ENCODE data around the gene ASTN2.

ASTN2 gene

DNA sequence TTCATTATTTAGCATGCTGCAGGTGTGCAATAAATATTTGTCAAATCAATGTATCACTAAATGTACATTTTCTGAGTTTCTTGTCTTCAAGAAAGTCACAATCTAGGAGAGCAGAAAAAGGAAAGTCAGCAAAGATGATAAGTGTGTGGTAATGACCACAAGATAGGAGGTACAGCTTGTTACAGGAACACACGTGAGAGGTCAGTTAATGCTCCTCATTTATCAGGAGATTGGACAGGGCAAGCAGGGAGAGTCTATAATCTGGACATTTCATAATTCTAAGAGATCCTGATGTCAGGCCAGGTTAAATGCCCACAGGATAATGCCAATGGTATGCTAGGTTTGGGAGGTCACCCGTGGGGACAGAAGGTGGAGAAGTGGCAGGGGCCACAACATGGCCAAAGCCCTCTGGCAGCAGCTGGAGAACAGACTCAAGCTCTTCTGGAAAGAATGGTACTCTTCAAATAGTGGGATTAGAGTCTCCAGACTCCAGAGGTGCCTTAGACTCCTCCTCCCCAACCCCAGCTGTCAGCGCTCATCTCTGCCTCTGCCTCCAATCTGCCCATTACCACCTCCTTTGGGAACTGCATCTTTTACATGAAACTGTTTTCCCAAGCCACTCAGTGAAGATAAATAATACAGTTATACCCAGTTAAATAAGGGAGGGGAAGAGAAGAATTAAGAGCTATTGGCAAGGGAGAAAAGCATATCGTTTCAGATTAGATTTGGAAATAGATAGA lies 114.3 kb downstream of the ASTN2 start:
- no peak for DNase-seq

DNA sequence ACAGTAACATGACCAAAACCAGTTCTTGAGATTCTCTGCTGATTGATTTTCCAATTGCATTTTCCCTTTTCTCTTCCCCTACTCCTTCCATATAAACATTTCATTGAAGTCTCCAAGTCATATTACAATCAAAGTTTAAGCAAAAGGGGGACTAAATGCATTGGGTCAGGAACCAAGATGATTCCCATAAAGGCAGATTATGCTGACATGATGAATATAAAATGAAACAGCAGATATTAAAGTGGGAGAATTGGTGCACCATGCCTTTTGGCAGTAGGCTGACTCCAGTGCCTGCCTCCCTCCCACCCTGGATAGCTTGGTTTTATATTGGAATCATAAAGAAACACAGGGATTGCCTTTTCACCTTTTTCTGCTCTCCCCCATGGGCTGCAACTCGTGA lies 118.4 kb downstream of the ASTN2 start:
- no peak for DNase-seq

DNA sequence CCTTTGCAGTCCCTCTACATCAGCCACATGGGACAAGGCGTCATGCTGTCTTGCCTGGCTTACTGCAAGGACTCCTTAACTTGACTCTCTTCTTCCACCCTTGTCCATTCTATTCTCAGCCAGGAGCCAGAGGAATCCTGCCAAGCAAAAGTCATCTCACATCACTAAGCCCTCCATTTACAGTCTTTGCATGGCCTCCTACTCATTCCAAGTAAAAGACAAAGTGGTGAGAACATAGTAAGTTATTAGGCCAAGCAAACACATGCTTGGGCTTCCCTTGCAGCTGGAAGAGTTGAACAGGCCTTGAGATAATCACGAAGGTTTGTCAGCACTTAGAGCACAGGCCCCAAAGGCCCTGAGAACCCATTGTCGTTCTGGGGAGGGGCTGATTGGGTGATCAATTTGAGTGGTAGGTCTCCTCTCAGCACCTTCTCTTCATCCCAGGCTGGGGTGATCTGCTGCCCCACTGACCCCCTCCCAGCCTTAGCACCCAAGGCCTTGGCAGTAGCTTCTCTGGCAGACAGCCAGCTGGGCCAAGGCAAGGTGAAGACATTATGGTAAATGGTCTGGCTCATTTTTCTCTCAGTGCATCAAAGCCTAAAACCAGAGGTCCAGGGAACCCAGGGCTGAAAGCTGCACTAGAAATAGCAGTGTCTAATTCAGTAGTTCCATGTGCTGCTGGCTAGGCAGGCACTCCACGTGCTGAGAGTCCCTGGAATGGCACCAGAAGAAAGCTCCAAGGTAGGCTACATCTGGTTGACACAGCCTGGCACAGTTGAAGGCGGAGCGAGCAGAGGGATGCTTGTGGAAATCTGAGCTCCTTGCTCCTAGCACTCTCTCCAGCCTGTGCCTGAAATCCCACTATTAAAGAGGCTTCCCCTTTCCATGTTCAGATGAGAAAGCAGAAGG lies 121.4 kb downstream of the ASTN2 start:
- no peak for DNase-seq

DNA sequence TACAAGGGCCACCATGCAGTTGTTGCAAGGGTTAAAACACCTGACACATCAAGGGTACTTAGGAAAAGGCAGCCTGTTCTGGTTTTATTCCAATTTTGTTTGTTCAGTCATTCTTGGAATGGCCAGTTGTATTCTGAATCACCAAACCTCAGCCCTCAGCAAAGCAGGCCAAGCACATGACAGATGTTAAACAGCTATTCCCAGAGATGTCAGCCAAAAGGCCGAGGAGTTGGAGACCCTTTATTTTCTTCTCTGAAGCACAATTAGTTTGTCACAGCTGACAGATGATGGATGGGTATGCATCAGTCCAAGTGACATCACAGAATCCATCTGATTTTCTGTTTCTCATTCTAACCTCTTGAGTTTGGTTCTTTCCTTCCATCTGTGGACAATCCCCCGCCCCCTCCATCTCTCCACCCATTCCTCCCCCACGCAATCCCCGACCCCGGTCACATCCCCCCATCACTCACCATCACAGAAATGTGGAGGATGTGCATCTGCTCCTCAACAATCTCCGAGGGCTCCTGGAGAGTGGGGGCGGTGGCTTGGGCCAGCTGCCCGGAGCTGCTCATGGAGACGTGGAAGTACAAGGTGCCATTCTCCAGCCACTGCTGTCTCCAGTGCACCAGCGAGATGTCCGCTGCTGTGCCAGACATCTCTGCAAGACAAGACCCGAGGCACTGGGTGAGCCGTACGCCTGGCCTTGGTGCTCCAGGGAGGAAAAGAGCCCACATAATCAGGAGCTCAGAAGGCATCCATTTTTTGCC lies 123.8 kb downstream of the ASTN2 start:
- no peak for DNase-seq

DNA sequence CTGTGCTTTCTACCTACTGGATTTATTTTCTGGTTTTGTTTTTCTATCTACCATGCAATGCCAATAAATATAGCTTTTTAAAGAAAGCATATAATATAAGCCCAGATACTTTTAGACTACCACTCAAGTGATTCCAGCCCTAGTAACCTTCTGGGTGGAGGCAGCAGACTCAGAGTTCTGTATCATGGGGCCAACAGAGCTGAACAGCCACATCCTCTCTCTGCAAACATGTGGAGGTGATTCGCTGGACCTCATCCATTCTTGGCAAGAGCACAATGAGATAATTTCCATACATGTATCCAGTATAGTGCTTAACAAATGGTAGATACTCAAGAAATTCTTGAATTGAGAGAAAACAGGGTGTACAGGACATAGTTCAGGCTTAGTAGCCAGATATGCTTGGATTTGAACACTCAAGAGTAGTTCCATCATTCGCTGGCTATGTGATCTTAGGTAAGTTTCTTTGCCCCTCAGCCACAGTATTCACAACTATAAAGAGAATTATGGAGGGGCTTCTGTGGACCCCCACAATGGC lies 124.5 kb downstream of the ASTN2 start:
- DNase-seq = no peak

DNA sequence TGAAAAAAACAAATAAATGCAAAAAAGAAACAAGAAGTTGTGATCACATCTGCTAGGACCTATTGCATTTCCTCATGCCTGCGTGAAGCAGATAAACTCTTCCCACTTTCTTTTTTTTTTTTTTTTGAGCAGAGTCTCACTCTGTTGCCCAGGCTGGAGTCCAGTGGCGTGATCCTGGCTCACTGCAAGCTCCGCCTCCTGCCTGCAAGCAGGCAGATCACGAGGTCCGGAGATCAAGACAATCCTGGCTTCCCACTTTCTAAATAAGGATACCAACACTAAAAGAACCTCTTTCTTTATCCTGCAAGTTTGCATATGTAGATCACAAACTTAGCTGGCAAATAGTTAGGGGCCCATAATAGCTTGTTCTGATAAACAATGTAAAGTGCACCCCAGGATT lies 128.6 kb downstream of the ASTN2 start:
- DNase-seq = no peak

DNA sequence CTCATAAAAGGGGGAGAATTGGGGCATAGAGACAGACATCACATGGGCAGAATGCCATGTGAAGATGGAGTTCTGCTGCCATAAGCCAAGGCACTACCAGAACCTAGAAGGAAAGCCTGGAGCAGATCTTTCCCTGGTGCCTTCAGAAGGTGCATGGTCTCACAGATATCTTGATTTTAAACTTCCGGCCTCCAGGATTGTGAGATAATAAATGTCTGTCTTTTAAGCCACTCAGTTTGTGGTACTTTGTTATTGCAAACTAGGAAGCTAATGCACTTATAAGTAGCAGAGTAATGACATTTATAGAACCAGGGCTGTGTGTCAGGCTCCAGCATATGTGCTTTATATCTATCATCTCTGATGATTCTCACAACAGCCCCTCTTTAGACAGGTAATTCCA lies 130.4 kb downstream of the ASTN2 start:
- no peak for DNase-seq

DNA sequence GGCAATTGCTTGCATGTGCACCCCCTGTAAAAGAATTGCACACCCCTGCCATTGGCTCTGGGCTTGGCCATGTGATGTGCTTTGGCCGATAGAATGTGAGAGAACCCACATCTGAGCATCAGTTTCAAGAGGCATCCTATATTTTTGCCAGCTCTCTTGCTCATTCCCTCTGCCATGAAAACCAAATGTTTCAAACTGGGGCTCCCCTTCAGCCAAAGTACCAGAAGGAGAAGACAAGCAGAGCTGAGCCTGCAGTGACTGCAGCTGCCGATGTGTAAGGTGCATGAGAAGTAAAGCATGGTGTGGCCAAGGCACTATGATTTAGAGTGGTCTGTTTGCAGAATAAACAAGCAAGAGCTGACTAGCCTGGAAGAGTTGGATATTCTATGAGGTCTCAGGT lies 132.3 kb downstream of the ASTN2 start:
- no peak for DNase-seq

DNA sequence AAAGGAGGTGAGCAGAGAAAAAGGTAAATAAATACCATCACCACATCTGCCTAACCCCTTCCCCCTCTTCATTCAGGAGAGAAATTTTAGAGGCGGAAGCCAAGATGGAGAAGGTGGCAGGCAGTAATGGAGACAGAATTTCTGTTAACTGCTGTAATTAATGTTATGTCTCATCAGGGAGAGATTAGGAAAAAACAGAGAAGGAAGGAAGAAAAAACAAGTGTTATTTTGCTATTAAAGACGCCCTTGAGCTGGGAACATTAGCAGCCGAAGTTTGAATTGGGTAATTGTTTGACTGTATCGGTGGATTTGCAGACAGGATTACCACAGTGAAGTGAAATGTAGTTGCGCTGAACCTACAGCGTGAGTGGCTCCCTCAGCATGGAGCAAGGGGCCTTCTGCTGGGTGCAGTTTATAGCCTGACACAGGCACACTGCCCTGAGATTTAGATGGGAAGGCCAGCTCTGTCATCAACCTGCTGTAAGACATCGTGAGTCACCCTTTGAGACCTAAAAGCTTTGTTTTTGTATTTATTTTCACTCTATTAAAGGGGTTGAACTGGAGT lies 136.3 kb downstream of the ASTN2 start:
- DNase-seq = no peak

DNA sequence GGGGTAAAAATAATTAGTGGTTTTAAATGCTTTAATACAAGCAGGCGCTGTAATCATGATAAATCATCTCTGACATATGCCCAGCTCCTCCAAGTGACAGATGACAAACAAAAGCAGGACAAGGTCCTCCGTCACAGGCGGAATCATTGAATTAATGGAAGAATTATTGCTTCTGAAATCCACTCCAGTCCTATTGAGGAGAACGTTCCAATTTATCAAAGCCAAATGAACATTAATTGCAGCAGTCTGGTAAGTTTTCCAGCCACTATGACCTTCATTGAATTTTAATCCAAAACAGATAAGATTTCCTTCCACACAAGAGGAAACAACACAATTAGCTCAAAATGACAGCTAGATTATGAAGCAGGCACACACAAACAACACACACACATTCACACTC lies 136.8 kb downstream of the ASTN2 start:
- DNase-seq = no peak

DNA sequence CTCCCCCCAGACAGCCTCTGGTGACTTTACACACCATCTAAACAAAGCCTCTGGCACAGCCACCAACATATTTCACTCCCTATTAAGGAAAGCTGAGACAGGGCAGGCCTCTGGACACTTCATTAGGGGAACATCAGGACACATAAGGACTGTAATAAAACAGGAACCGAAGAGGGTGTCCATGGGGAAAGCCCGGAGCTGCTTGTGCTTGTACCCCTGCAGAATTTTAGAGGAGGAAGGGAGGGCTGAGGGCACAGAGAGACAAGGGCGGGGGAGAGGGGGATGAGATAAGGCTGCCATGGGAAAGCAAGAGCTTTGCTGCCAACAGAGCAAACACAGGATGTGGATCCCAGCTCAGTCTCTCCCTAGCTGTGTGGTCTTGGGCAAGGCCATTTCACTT lies 138.4 kb downstream of the ASTN2 start:
- no peak for DNase-seq

DNA sequence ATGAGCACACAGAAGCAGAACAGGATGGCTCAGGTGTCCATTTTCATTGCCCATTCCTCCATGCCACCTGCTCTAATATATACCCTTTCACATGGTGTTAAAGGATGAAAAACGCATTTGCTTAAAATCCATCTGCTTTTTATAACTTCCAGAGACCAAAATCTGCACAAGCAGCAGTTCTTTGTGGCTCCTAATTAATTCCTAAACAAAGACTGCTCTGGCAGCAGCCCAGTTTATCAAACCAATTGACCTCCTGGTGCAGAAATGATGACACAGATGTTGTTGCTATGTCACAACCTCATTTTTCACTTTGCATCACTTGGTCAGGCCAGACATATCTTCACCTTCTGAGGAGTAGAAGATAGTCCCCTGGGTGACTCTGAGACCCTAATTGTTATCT lies 141.2 kb downstream of the ASTN2 start:
- DNase-seq = no peak

DNA sequence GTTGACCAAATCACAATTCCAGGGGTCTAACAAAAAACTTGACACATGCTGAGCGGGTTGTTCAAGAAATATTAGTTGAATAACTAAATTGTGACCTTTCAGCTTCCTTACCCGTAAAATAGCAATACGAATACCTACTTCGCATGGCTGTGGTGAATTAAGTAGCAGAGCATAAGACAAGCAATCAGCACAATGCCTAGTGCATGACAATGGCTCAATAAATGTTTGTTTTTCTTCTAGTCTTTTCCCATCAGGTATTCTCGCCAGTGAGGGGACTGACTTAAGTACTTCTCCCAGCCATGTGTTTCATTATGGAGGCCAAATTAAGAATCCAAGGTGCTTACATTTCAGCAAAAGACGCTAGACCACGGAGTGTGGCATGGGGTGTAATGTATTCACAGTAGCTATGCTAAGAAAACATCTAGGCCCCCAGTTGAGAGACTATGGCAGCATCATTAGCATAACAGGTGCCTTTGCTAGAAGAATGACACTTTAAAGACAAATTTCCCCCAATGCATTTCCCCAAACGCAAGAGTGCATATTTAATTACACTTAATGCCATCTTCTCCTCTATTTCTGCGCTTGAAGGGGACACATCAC lies 145.9 kb downstream of the ASTN2 start:
- no peak for DNase-seq

DNA sequence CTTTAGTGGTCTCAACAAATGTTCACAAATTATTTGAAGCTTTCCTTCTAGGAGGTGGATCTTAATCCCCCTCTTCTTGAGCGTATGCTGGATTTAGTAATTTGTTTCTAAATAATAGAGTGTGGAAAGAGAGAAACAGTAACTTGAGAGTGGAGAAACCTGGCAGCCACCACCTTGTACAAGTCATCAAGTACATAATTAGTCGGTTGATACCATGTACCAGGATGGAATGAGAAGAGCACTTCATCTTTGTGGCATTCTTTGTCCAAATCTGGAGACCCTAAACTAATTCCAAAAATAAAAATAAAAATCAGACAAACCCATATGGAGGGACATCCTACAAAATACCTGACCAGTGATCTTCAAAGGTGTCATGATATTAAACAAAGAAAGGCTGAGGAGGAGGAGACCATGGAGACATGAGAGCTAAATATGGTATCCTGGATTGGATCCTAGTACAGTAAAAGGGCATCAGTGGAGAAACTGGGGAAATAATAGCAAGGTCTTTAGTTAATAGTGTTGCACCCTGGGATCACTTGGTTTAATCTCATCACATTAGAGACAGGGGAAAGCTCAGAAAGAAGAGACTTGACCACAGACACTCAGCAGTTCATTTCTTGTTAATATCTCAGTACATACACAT lies 147.9 kb downstream of the ASTN2 start:
- no peak for DNase-seq

DNA sequence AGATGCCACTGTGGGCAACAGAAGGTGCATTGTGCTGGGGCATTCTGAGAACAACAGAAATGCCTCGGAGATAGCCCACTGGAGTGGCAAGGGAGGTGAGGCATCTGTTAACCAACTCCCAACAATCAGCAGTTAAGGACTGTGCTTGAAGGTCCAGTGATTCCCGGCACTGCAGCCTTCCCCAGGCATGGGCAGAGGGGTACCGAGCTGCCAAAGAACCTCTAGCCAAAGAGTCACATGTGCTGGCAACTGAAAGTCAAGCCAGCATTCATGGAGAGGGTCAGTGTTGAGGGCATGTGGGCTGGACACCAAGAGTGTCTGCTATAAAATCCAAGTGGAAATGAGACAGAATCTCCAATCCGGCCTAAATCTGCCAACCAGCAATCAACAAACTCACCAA lies 149.6 kb downstream of the ASTN2 start:
- no peak for DNase-seq

DNA sequence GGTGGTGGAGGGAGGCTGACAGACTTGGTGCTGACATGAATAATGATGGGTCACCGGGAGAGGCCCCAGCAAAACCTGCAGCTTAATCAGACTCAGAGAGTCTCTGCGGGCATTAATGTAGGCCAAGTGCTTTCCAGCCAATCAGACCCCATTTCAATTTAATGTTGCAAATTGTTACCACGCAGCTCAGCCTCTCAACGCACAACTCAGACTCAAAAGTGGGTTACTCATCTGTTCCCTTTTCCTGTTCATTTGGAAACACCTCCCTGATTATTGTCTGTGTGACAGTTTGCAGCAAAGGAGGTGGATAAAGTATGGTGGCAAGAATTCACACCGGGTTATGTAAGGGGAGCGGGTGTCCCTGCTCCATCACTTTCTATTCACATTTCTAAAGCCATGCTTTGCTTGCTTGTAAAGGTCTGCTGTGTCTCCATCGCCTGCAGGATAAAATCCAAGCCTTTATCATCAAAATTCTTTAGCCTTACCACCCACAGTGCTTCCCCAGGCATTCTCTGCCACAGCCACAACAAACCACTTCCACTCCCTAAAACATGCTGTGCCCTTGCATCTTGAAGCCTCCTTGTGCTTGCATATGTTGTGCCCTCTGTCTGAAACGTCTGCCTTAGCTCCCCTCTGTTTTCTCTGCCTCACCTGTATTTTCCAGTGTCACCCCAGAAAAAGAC lies 156.5 kb downstream of the ASTN2 start:
- DNase-seq = no peak

DNA sequence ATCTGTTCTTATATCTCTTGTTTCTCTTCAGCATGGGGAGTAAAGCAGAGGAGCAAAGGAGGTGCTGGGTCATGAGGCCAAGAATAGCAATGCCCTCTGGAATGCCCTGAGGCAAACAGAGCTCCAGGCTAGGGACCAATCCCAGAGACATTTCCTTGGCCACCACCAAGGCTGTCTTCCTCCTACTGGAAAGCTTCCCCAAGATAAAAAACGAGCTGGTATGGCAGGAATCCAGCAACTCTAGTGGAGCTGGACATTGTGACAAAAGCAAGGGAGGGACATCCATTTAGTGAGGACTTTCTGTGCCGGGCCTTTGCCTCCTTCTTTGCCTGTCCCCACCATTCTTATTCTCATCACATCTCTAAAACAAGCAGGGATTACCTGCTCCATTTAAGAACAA lies 161.6 kb downstream of the ASTN2 start:
- no peak for DNase-seq

DNA sequence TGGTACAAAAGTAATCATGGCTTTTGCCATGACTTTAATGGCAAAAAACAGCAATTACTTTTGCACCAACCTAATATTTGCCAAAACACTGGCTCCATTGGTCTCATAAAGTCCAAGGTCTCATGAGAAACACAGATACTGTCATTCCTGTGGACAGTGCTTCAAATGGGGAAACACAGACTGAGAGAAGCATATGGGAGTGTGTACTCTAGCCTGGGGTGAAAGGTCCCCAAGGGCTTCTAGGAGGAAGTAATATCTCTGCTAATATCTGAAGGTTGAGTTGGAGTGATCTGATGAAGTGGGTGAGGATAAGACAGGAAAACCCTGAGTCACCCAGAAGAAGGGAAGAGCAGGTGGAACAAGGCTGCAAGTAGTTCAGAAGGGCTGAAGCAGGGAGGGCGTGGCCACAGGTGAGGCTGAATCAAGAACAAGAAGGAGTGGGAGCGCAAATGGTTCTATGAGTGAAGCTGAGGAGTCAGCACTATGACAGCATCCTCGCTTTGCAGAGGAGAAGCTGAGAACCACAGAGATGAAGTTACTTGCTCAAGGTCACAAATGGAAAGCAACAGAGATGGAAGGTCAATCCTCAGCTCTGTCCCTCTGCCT lies 164.1 kb downstream of the ASTN2 start:
- DNase-seq = no peak

DNA sequence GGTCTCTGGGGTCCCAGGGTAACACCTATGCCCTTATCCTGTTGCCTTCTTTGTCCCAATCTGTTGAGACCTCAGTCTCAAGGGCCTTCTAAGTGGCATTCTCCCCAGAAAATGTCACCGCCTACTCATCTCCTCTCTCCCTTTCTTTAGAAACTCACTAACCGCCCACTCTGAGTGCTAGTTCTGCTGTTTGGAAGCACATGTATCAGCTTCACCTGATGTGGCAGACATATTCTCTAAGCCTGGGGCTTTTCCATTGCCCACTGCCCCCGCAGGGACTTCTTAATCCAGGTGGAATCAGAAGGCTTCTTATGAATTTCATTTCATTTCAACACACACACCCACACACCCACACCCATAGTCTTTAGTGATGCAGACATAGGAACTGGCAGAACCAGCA lies 165.1 kb downstream of the ASTN2 start:
- DNase-seq = no peak

DNA sequence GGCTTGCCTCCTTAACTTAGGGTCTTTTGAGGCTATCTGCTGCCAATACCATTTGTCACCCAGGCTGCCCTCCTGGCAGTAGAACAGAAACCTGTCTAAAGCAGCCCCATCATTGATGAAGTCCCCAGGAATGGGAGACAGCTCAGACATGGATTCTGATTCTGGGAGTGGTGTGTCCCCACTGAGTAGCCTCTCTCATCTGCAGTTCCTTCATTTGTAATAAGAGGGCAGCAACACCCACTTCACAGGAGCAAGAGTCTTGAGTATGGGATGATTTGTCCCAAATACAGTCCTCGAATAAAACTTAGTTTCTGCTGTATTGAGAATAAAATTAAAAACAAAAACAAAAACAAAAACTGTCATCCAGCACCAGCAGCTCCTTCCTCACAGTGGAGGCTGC lies 167.6 kb downstream of the ASTN2 start:
- DNase-seq = no peak

Data from T-helper 2 cell (primary cell).